Measurements from ENCODE around the gene GMDS. TPM values are rescaled to one million over a fixed set of nuclear protein-coding genes. Genes with fewer than 3 reads are reported as not detected.
A peak's percentile ranks its signal among the peaks of the same experiment; 100 is the strongest.

The GMDS gene
- total and polyA plus RNA-seq, 2 experiments from 2014 or later, result 30.1 to 36.5 TPM

- H3K4me1 Mint-ChIP-seq, result peaks cover 47% of the 10 kb centered on the region
- ATAC-seq (no peak), DNase-seq (ENCODE audit: low spot score) (no peak)
- H3K27ac Mint-ChIP-seq, result peak overlapping the region; percentile 56
- no peaks in the 10 kb centered on the region for H3K27me3 Mint-ChIP-seq (ENCODE audit: insufficient read depth, low read depth, poor library complexity)
- Histone ChIP-seq H3K4me2 (no peak overlapping the region), H3K9me2 (ENCODE audit: insufficient read depth) (no peaks in the 10 kb centered on the region), H3K4me1 (ENCODE audit: insufficient read depth) (peaks cover 23% of the 10 kb centered on the region), H3K4me3 (no peak overlapping the region), H3K27ac (ENCODE audit: low read depth) (no peak overlapping the region), H3K27me3 (ENCODE audit: insufficient read depth) (no peaks in the 10 kb centered on the region), H3K79me2 (replicated peaks; ENCODE audit: insufficient read depth) (no peaks in the 10 kb centered on the region), H3K36me3 (ENCODE audit: insufficient read depth) (no peaks in the 10 kb centered on the region), H3F3A (replicated peaks; ENCODE audit: low read depth) (no peaks in the 10 kb centered on the region), H4K20me1 (replicated peaks; ENCODE audit: insufficient read depth) (no peaks in the 10 kb centered on the region), H2AFZ (no peak overlapping the region)
- H3K36me3 Mint-ChIP-seq (ENCODE audit: low read depth), result no peaks in the 10 kb centered on the region
- no peak overlapping the region for H3K4me3 Mint-ChIP-seq
- TF ChIP-seq ETS1 (IDR thresholded peaks at IDR 0.05) (no peak), EZH2 (IDR thresholded peaks at IDR 0.05; ENCODE audit: low read depth, unreplicated experiment) (no peak), ZNF331 (CRISPR knock-in tag; IDR thresholded peaks at IDR 0.05; ENCODE audit: low read depth) (no peak), CREB1 (CRISPR knock-in tag; IDR thresholded peaks at IDR 0.05; ENCODE audit: low read depth) (no peak), JUNB (IDR thresholded peaks at IDR 0.05; ENCODE audit: unreplicated experiment) (no peak)
- no peaks in the 10 kb centered on the region for H3K9me3 Mint-ChIP-seq
Observed at GRCh38 chr6:2028457-2029038, 216.9 kb downstream of the GMDS start.

- Histone ChIP-seq H3K27me3 (ENCODE audit: insufficient read depth) (no peaks in the 10 kb centered on the region), H3K4me3 (no peak overlapping the region), H2AFZ (no peak overlapping the region), H3K4me1 (ENCODE audit: insufficient read depth) (peaks cover 23% of the 10 kb centered on the region), H3K27ac (ENCODE audit: low read depth) (no peak overlapping the region), H3F3A (replicated peaks; ENCODE audit: low read depth) (no peaks in the 10 kb centered on the region), H4K20me1 (replicated peaks; ENCODE audit: insufficient read depth) (no peaks in the 10 kb centered on the region), H3K9me2 (ENCODE audit: insufficient read depth) (no peaks in the 10 kb centered on the region), H3K79me2 (replicated peaks; ENCODE audit: insufficient read depth) (no peaks in the 10 kb centered on the region), H3K36me3 (ENCODE audit: insufficient read depth) (no peaks in the 10 kb centered on the region), H3K4me2 (no peak overlapping the region)
- Mint-ChIP-seq H3K9me3 (no peaks in the 10 kb centered on the region), H3K27me3 (ENCODE audit: insufficient read depth, low read depth, poor library complexity) (no peaks in the 10 kb centered on the region), H3K36me3 (ENCODE audit: low read depth) (no peaks in the 10 kb centered on the region), H3K27ac (no peak overlapping the region; the same call in 1 of the 2 replicates), H3K4me3 (no peak overlapping the region), H3K4me1 (peaks cover 50% of the 10 kb centered on the region)
- DNase-seq (ENCODE audit: low spot score) (no peak), ATAC-seq (no peak)
- TF ChIP-seq ZNF114 (CRISPR knock-in tag; IDR thresholded peaks at IDR 0.05) (no peak), STAT1 (IDR thresholded peaks at IDR 0.05; ENCODE audit: unreplicated experiment) (no peak), EZH2phosphoT487 (IDR thresholded peaks at IDR 0.05; ENCODE audit: unreplicated experiment) (no peak), EZH2 (IDR thresholded peaks at IDR 0.05; ENCODE audit: low read depth, unreplicated experiment) (no peak), POLR2AphosphoS5 (IDR thresholded peaks at IDR 0.05; ENCODE audit: low read depth) (no peak), REST (IDR thresholded peaks at IDR 0.05; ENCODE audit: unreplicated experiment) (no peak), NANOG (IDR thresholded peaks at IDR 0.05; ENCODE audit: borderline replicate concordance) (no peak)
Observed at GRCh38 chr6:2026133-2026532, 219.3 kb downstream of the GMDS start.
